Caco-2 (cell line): ENCODE data around the gene ZNF234. TPM values are rescaled to one million over a fixed set of nuclear protein-coding genes. Genes with fewer than 3 reads are reported as not detected.

Experiments
- BruUV-seq: library from RNA; stranded (reverse); fragments of 400-500 nt; replicated peaks from 2 replicates; lab custom pipeline; 2021; lab: Mats Ljungman, UMichigan
- CTCF ChIA-PET: fragments of 300-600 bp; sonication (Branson Sonifier 250); formaldehyde crosslinking; loops from one replicate; lab custom pipeline; 2022; ENCODE audit warnings: antibody characterized with exemption; lab: Charles Lee
- POLR2A ChIA-PET: fragments of 300-600 bp; sonication (Branson Sonifier 250); formaldehyde crosslinking; loops from one replicate; lab custom pipeline; 2022; ENCODE audit warnings: antibody characterized with exemption; lab: Charles Lee
- DNase-seq, 2 experiments: peaks; one replicate each; pipeline versions ENCODE4 v3.0.0 to v3.0.0-alpha.2; 2020 to 2022
- H3K27me3 ChIP-seq: replicated peaks from 2 replicates; pipeline ENCODE4 v1.6.0; 2011; ENCODE audit warnings: low read length; ENCODE audit not compliant: control insufficient read depth, insufficient read depth
- H3K36me3 ChIP-seq: 2 replicates; pipeline ENCODE4 v1.5.1; 2011; ENCODE audit warnings: low read length; ENCODE audit not compliant: control insufficient read depth, insufficient read depth
- H3K4me1 ChIP-seq: fragments of 250-450 bp; sonication (Bioruptor Pico); 2 replicates; pipeline ENCODE4 v1.5.1; 2020; ENCODE audit warnings: mild to moderate bottlenecking
- H3K4me3 ChIP-seq: 2 replicates; pipeline ENCODE4 v1.5.1; 2011; ENCODE audit warnings: low read depth, mild to moderate bottlenecking, control low read depth, low read length
- H3K9me3 ChIP-seq: fragments of 250-450 bp; sonication (Bioruptor Pico); 2 replicates; pipeline ENCODE4 v1.5.1; 2020; ENCODE audit warnings: mild to moderate bottlenecking, moderate library complexity
- H3K27ac Mint-ChIP-seq: one replicate; pipeline ENCODE4 v1.8.0; 2022; ENCODE audit warnings: mixed read lengths; ENCODE audit not compliant: unreplicated experiment
- H3K27me3 Mint-ChIP-seq: one replicate; pipeline ENCODE4 v1.8.0; 2022; ENCODE audit warnings: mixed read lengths; ENCODE audit not compliant: insufficient read depth, unreplicated experiment
- H3K36me3 Mint-ChIP-seq: one replicate; pipeline ENCODE4 v1.8.0; 2022; ENCODE audit warnings: mild to moderate bottlenecking, mixed read lengths; ENCODE audit not compliant: insufficient read depth, unreplicated experiment
- H3K4me1 Mint-ChIP-seq: one replicate; pipeline ENCODE4 v1.8.0; 2022; ENCODE audit warnings: low read depth, mixed read lengths; ENCODE audit not compliant: unreplicated experiment
- H3K4me3 Mint-ChIP-seq: one replicate; pipeline ENCODE4 v1.8.0; 2022; ENCODE audit warnings: mild to moderate bottlenecking, moderate library complexity, mixed read lengths; ENCODE audit not compliant: unreplicated experiment
- H3K9me3 Mint-ChIP-seq: one replicate; pipeline ENCODE4 v1.8.0; 2022; ENCODE audit warnings: mixed read lengths; ENCODE audit not compliant: unreplicated experiment
- intact Hi-C: fragments of 100-400 bp; cut with micrococcal nuclease; formaldehyde crosslinking; loops from one replicate; pipeline ENCODE4 v1.10.0; 2022; ENCODE audit not compliant: unreplicated experiment
- total RNA-seq: library from RNA; stranded (reverse); gene quantifications from 2 replicates; pipeline ENCODE4 v1.2.3, GENCODE V29; 2022
- TF ChIP-seq, protein P1 (sequence below), 2 experiments: fragments of 200-600 bp in 1 of 2; IDR thresholded peaks; 1 replicate in 1 of 2; 2 replicates in 1 of 2; pipeline versions ENCODE4 v1.5.1 to v1.8.0; 2011 to 2022; ENCODE audit warnings: antibody characterized with exemption in 1 of 2, control low read depth in 1 of 2, inconsistent platforms in 1 of 2, low read depth in 1 of 2, low read length in 1 of 2, mild to moderate bottlenecking in 1 of 2, moderate library complexity in 1 of 2; ENCODE audit not compliant: insufficient read depth in 1 of 2, severe bottlenecking in 1 of 2, unreplicated experiment in 1 of 2

ZNF234 gene
- total RNA-seq, 1 experiment from 2014 or later = 9.4 TPM

DNA sequence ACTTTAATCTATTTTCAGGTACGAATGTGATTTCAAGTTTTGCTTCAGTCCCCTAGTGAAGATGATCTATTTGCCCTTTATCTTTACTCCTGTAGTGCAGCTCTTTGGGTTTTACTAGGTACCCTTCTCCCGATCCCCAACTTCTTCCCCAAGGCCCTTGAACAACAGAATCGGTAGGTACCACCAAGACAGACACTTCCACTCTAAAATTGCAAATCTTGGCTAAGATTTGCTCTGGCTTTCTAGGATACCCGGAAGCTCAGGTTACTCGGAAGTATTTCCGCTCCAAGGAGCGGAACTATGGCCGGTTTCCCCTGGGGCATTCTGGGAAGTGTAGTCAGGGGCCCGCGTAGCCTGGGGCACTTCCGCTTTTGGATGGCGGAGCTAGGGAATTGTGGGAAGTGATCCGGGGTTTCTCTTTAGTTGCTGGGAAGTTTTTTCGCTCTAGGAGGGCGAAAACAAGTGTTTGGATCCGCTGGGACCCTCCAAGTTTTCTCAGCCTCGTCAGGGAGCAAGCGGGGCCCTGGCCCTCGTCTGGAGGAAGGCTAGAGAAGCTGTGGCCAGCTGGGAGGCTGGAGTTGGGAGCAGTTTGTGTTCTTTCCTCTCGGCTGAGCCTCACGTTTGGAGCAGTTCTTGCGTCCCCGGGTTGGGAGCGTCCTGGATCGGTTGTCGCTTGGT, 65.9 kb downstream of the ZNF234 start:
- H3K4me1 Mint-ChIP-seq = peaks cover 6% of the 10 kb centered on the region
- TF ChIP-seq, protein P1, sequence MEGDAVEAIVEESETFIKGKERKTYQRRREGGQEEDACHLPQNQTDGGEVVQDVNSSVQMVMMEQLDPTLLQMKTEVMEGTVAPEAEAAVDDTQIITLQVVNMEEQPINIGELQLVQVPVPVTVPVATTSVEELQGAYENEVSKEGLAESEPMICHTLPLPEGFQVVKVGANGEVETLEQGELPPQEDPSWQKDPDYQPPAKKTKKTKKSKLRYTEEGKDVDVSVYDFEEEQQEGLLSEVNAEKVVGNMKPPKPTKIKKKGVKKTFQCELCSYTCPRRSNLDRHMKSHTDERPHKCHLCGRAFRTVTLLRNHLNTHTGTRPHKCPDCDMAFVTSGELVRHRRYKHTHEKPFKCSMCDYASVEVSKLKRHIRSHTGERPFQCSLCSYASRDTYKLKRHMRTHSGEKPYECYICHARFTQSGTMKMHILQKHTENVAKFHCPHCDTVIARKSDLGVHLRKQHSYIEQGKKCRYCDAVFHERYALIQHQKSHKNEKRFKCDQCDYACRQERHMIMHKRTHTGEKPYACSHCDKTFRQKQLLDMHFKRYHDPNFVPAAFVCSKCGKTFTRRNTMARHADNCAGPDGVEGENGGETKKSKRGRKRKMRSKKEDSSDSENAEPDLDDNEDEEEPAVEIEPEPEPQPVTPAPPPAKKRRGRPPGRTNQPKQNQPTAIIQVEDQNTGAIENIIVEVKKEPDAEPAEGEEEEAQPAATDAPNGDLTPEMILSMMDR (IDR thresholded peaks at IDR 0.05; ENCODE audit: insufficient read depth in 1 of 2, low read depth in 1 of 2, low read length in 1 of 2, severe bottlenecking in 1 of 2, unreplicated experiment in 1 of 2) = no peak

More for the DNA sequence above, 65.9 kb downstream of the ZNF234 start:
- peak overlapping the region; percentile 89 for H3K4me3 Mint-ChIP-seq
- no TSS peak for BruUV-seq
- intact Hi-C loops = loop anchor here (1.0 to 5.0 kb wide), 4 partner anchors 43 to 149 kb away; partner anchors contain the start of genes ZNF112, ZNF224 and ZNF225
- Histone ChIP-seq H3K27me3 (no peaks in the 10 kb centered on the region), H3K4me1 (no peaks in the 10 kb centered on the region), H3K4me3 (peak overlapping the region; percentile 43), H3K36me3 (no peaks in the 10 kb centered on the region), H3K9me3 (peaks cover 4% of the 10 kb centered on the region; the same call in 1 of the 2 replicates)
- H3K27ac Mint-ChIP-seq = peak overlapping the region; percentile 80
- ChIA-PET POLR2A (interaction anchor here (0.6 to 1.1 kb wide), 2 partner anchors 43 to 204 kb away, joined by 4 to 11 read pairs; partner anchors contain the start of gene ZNF226), CTCF (interaction anchor here (0.6 kb wide), 1 partner anchor 1610 kb away, joined by 5 read pairs; no protein-coding TSS in a partner anchor)
- H3K9me3 Mint-ChIP-seq = peaks cover 34% of the 10 kb centered on the region
- DNase-seq = peak; percentile 95 to 96
- peaks cover under 1% of the 10 kb centered on the region for H3K27me3 Mint-ChIP-seq
- H3K36me3 Mint-ChIP-seq = peaks cover 7% of the 10 kb centered on the region

Other genes with a start within 250 kb of the ZNF234 start
- gene ZNF45, start 206.3 kb upstream of the ZNF234 start, total RNA-seq = 14.8 and 14.9 TPM in 2 replicates
- gene ZNF221, start 190.3 kb upstream of the ZNF234 start, total RNA-seq = 4.3 and 6.2 TPM in 2 replicates
- gene ZNF155, start 157.4 kb upstream of the ZNF234 start, total RNA-seq = 9.4 and 10.3 TPM in 2 replicates
- gene ZNF230, start 138.6 kb upstream of the ZNF234 start, total RNA-seq = 5.1 and 5.5 TPM in 2 replicates
- 4.4 and 5.6 TPM in 2 replicates for gene ZNF222, start 116.2 kb upstream of the ZNF234 start, total RNA-seq
- 9.9 and 11.3 TPM in 2 replicates for gene ZNF223, start 89.5 kb upstream of the ZNF234 start, total RNA-seq
- 2.3 and 3.6 TPM in 2 replicates for gene ZNF284, start 69.4 kb upstream of the ZNF234 start, total RNA-seq
- 24.7 and 25.9 TPM in 2 replicates for gene ZNF224, start 47.2 kb upstream of the ZNF234 start, total RNA-seq
- 4.3 and 4.8 TPM in 2 replicates for gene ZNF225, start 28.2 kb upstream of the ZNF234 start, total RNA-seq
- 27.0 and 28.0 TPM in 2 replicates for gene ZNF226, start 23.5 kb downstream of the ZNF234 start, total RNA-seq
- gene ZNF227, start 71.0 kb downstream of the ZNF234 start, total RNA-seq = 25.9 and 27.3 TPM in 2 replicates
- gene ZNF233, start 118.3 kb downstream of the ZNF234 start, total RNA-seq = 4.2 and 4.5 TPM in 2 replicates
- gene ZNF235, start 163.5 kb downstream of the ZNF234 start, total RNA-seq = 9.2 and 9.5 TPM in 2 replicates
- gene ZNF112, start 215.1 kb downstream of the ZNF234 start, total RNA-seq = 4.2 and 6.1 TPM in 2 replicates